Loucy (cell line): ENCODE data around the gene PKHD1.

Source experiments
- H2AFZ ChIP-seq: fragments of 200-600 bp; sonication (generic); 2 replicates; pipeline ENCODE4 v1.6.0; 2016; ENCODE audit warnings: antibody characterized with exemption, mild to moderate bottlenecking, low read length, moderate library complexity
- H3F3A ChIP-seq: fragments of 200-600 bp; 2 replicates; pipeline ENCODE4 v1.6.0; 2016; ENCODE audit warnings: antibody characterized with exemption, low read depth, mild to moderate bottlenecking
- H3K27me3 ChIP-seq: fragments of 200-600 bp; sonication (generic); 2 replicates; pipeline ENCODE4 v1.6.1; 2014; ENCODE audit warnings: low read length, mild to moderate bottlenecking; ENCODE audit not compliant: insufficient read depth, poor library complexity, severe bottlenecking
- H3K36me3 ChIP-seq: fragments of 200-600 bp; sonication (generic); 2 replicates; pipeline ENCODE4 v1.6.1; 2016; ENCODE audit warnings: low read length; ENCODE audit not compliant: insufficient read depth
- H3K4me1 ChIP-seq: fragments of 200-600 bp; sonication (generic); 2 replicates; pipeline ENCODE4 v1.5.1; 2014; ENCODE audit warnings: low read length, mild to moderate bottlenecking; ENCODE audit not compliant: insufficient read depth, poor library complexity, severe bottlenecking
- H3K4me2 ChIP-seq: fragments of 200-600 bp; sonication (generic); 2 replicates; pipeline ENCODE4 v1.6.0; 2014; ENCODE audit warnings: antibody characterized with exemption, low read length, low read depth, mild to moderate bottlenecking; ENCODE audit not compliant: poor library complexity, severe bottlenecking
- H3K4me3 ChIP-seq: fragments of 200-600 bp; sonication (generic); 2 replicates; pipeline ENCODE4 v1.5.1; 2014; ENCODE audit warnings: low read length, mild to moderate bottlenecking, mixed read lengths; ENCODE audit not compliant: poor library complexity, severe bottlenecking
- H3K79me2 ChIP-seq: fragments of 200-600 bp; sonication (generic); 2 replicates; pipeline ENCODE4 v1.6.1; 2014; ENCODE audit warnings: low read length; ENCODE audit not compliant: insufficient read depth
- H3K9ac ChIP-seq: fragments of 200-600 bp; sonication (generic); 2 replicates; pipeline ENCODE4 v1.6.0; 2014; ENCODE audit warnings: mild to moderate bottlenecking, low read depth, low read length, moderate library complexity; ENCODE audit not compliant: poor library complexity, severe bottlenecking
- H3K9me2 ChIP-seq: fragments of 200-600 bp; sonication (generic); replicated peaks from 2 replicates; pipeline ENCODE4 v1.6.1; 2016; ENCODE audit warnings: low read depth, low read length, mixed read lengths
- H3K9me3 ChIP-seq: fragments of 200-600 bp; sonication (generic); 2 replicates; pipeline ENCODE4 v1.6.1; 2014; ENCODE audit warnings: mild to moderate bottlenecking, antibody characterized with exemption, low read length, low read depth; ENCODE audit not compliant: insufficient read depth
- H4K20me1 ChIP-seq: fragments of 200-600 bp; sonication (generic); 2 replicates; pipeline ENCODE4 v1.6.0; 2014; ENCODE audit warnings: antibody characterized with exemption, low read length, mild to moderate bottlenecking; ENCODE audit not compliant: insufficient read depth, poor library complexity, severe bottlenecking
- CTCF ChIP-seq: fragments of 200-600 bp; sonication (generic); conservative IDR thresholded peaks from 2 replicates; pipeline ENCODE4 v1.5.1; 2014; ENCODE audit warnings: mild to moderate bottlenecking, antibody characterized with exemption, low read length
- EZH2phosphoT487 ChIP-seq: fragments of 200-600 bp; IDR thresholded peaks from 2 replicates; pipeline ENCODE4 v1.6.1; 2018; ENCODE audit warnings: antibody characterized with exemption, mild to moderate bottlenecking, moderate library complexity, borderline replicate concordance

The PKHD1 gene

GRCh38 chr6:51719297-51719696, 368.1 kb downstream of the PKHD1 start:
- no peaks in the 10 kb centered on the region for H3K79me2 ChIP-seq
- no peaks in the 10 kb centered on the region for H4K20me1 ChIP-seq
- no peak overlapping the region for H3K4me2 ChIP-seq
- no peak overlapping the region for H2AFZ ChIP-seq
- TF ChIP-seq CTCF (no peak), EZH2phosphoT487 (no peak)
- H3K36me3 ChIP-seq = no peaks in the 10 kb centered on the region
- no peak overlapping the region for H3K4me3 ChIP-seq
- no peaks in the 10 kb centered on the region; the same call in 1 of the 2 replicates for H3K9me2 ChIP-seq
- no peaks in the 10 kb centered on the region for H3K27me3 ChIP-seq
- no peaks in the 10 kb centered on the region for H3F3A ChIP-seq
- H3K4me1 ChIP-seq = no peaks in the 10 kb centered on the region
- no peak overlapping the region for H3K9ac ChIP-seq
- no peaks in the 10 kb centered on the region for H3K9me3 ChIP-seq

GRCh38 chr6:51718533-51718932, 368.9 kb downstream of the PKHD1 start:
- no peak overlapping the region for H3K4me3 ChIP-seq
- no peak overlapping the region for H2AFZ ChIP-seq
- no peaks in the 10 kb centered on the region for H3K4me1 ChIP-seq
- no peak overlapping the region for H3K9ac ChIP-seq
- no peaks in the 10 kb centered on the region for H3K36me3 ChIP-seq
- H3K79me2 ChIP-seq = no peaks in the 10 kb centered on the region
- no peaks in the 10 kb centered on the region for H3F3A ChIP-seq
- H3K4me2 ChIP-seq = no peak overlapping the region
- H4K20me1 ChIP-seq = no peaks in the 10 kb centered on the region
- no peaks in the 10 kb centered on the region for H3K9me3 ChIP-seq
- no peaks in the 10 kb centered on the region; the same call in 1 of the 2 replicates for H3K9me2 ChIP-seq
- TF ChIP-seq EZH2phosphoT487 (no peak), CTCF (no peak)
- H3K27me3 ChIP-seq = no peaks in the 10 kb centered on the region

- TF ChIP-seq EZH2phosphoT487 (no peak), CTCF (no peak)
- Histone ChIP-seq H3K4me3 (no peak overlapping the region), H3K4me1 (no peaks in the 10 kb centered on the region), H3K4me2 (no peak overlapping the region), H3K9ac (no peak overlapping the region), H3K79me2 (no peaks in the 10 kb centered on the region), H3K9me3 (no peaks in the 10 kb centered on the region), H3K36me3 (no peaks in the 10 kb centered on the region), H4K20me1 (no peaks in the 10 kb centered on the region), H2AFZ (no peak overlapping the region), H3K9me2 (no peaks in the 10 kb centered on the region; the same call in 1 of the 2 replicates), H3K27me3 (no peaks in the 10 kb centered on the region), H3F3A (no peaks in the 10 kb centered on the region)
These were observed 369.9 kb downstream of the PKHD1 start for GRCh38 chr6:51717477-51717876.
